Type B pancreatic cell (in vitro differentiated cells): ENCODE data around the gene TRIM67. TPM values are rescaled to one million over a fixed set of nuclear protein-coding genes. Genes with fewer than 3 reads are reported as not detected.

ENCODE experiments used
- DNase-seq: peaks from one replicate; pipeline ENCODE4 v3.0.0; 2021; ENCODE audit warnings: mixed read lengths; ENCODE audit not compliant: unreplicated experiment; ENCODE audit errors: extremely low spot score
- H3K27ac Mint-ChIP-seq: 2 replicates; pipeline ENCODE4 v1.8.0; 2021; ENCODE audit warnings: mild to moderate bottlenecking, mixed read lengths
- H3K27me3 Mint-ChIP-seq: 2 replicates; pipeline ENCODE4 v1.8.0; 2021; ENCODE audit warnings: mixed read lengths
- H3K36me3 Mint-ChIP-seq: 2 replicates; pipeline ENCODE4 v1.8.0; 2021; ENCODE audit warnings: mixed read lengths
- H3K4me1 Mint-ChIP-seq: one replicate; pipeline ENCODE4 v1.8.0; 2021; ENCODE audit warnings: mixed read lengths; ENCODE audit not compliant: unreplicated experiment
- H3K4me3 Mint-ChIP-seq: 2 replicates; pipeline ENCODE4 v1.8.0; 2021; ENCODE audit warnings: mild to moderate bottlenecking, mixed read lengths
- H3K9me3 Mint-ChIP-seq: 2 replicates; pipeline ENCODE4 v1.8.0; 2021; ENCODE audit warnings: mixed read lengths
- CTCF ChIP-seq: fragments of 200-600 bp; sonication (generic); conservative IDR thresholded peaks from 2 replicates; pipeline ENCODE4 v1.5.0; 2021; ENCODE audit warnings: antibody characterized with exemption, mild to moderate bottlenecking
- total RNA-seq: library from RNA; stranded (reverse); gene quantifications from 2 replicates; pipeline ENCODE4 v1.2.1, GENCODE V29; 2021; ENCODE audit warnings: low replicate concordance

The TRIM67 gene
- total RNA-seq, 1 donor from 2014 or later = 0.65 TPM

GRCh38 chr1:231240883-231241735, 79.3 kb downstream of the TRIM67 start, which contains the start of gene GNPAT:
Gene GNPAT, plus strand, starts transcription at chr1:231241212. Its CDS starts 167 bp downstream, at chr1:231241379.
- peak; percentile 93 for DNase-seq
- TF ChIP-seq CTCF = no peak
- Mint-ChIP-seq H3K36me3 (peaks cover 16% of the 10 kb centered on the region), H3K4me3 (peak within 1 kb of the TSS; percentile 95), H3K9me3 (no peaks in the 10 kb centered on the region), H3K4me1 (peaks cover 46% of the 10 kb centered on the region), H3K27ac (peak within 1 kb of the TSS; percentile 90), H3K27me3 (no peaks in the 10 kb centered on the region)

DNA sequence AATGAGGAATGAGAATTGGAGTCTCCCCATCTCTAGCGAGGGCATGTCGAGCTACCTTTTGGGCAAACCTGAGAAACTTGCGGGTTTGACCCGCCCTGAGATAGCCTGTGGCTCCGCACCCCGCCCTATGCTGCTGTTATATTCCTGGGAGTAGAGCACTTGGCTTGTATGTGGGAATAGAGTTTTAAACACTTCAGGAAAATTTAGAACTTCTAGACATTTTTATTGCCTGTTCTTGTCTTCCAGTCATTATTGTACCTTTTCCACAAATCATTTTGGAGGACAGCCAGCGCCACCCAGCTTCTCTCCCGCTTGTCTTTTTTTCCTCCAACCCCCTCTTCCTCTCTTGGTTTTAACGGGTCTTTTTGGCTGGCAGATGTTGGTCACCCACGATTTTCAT, 79.9 kb downstream of the TRIM67 start:
- peaks cover 42% of the 10 kb centered on the region for H3K4me1 Mint-ChIP-seq
- H3K27me3 Mint-ChIP-seq = no peaks in the 10 kb centered on the region
- H3K9me3 Mint-ChIP-seq = no peaks in the 10 kb centered on the region
- H3K27ac Mint-ChIP-seq = peak overlapping the region; percentile 90
- H3K4me3 Mint-ChIP-seq = peak overlapping the region; percentile 95
- no peak for TF ChIP-seq CTCF
- DNase-seq = no peak
- H3K36me3 Mint-ChIP-seq = peaks cover 16% of the 10 kb centered on the region

DNA sequence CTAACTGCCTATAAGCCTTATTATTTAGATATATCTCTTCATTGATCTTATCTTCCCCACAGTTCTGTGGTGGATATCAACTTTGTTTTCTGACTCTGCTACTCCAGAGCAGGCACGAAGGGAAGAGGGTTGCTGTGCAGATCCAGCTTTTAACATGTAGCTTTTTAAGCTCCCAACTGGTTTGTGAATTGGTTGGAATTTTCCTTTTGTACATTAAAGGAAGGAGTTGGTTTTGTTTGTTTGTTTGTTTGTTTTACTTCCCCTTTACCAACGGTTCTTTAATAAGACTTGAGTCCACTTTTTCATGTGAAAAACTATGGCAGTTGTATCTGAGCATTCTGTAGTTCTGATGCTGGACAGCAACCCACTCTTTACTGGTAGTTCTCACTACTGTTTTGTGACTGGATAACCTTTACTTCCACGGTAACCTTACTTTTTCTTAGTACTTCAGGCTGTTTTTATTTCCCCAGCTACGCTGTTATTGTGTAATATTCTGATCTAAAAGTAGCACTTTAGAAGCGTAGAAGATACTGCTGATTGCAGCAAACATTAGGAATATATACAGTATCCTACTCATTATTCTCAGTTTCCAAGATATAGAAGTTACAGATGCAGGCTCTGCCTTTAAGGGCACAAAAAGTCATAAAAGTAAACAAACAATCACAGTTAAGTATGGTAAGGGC, 80.8 kb downstream of the TRIM67 start:
- Mint-ChIP-seq H3K9me3 (no peaks in the 10 kb centered on the region), H3K27me3 (no peaks in the 10 kb centered on the region), H3K4me1 (peaks cover 34% of the 10 kb centered on the region), H3K36me3 (peaks cover 14% of the 10 kb centered on the region), H3K4me3 (peak overlapping the region; percentile 95), H3K27ac (peak overlapping the region; percentile 90)
- no peak for TF ChIP-seq CTCF
- no peak for DNase-seq

- TF ChIP-seq CTCF = no peak
- Mint-ChIP-seq H3K27me3 (no peaks in the 10 kb centered on the region), H3K4me1 (no peaks in the 10 kb centered on the region), H3K36me3 (peaks cover 31% of the 10 kb centered on the region), H3K4me3 (no peak overlapping the region), H3K27ac (no peak overlapping the region), H3K9me3 (no peaks in the 10 kb centered on the region)
- no peak for DNase-seq
These were observed 86.9 kb downstream of the TRIM67 start for GRCh38 chr1:231248778-231249177.

DNA sequence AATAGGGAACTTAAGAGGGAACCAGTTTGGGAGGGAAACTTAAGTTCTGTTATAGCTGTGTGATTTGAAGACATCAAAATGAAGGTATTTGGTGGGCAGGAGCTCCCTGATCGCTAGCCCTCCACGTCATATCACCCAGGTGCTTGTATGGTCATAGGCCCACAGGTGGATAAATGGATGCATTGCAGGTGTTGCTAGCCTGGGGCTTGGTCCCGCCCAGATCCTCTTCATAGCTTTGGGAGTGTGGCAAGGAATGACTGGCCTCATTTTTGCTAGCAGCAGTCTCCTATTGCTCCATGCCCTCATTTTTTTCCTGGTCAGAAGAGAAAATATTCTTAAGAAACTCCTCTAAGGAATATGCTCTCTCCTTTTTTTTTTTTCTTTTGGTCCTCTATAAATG, 90.5 kb downstream of the TRIM67 start:
- Mint-ChIP-seq H3K27ac (peak overlapping the region; percentile 41), H3K4me3 (no peak overlapping the region), H3K27me3 (no peaks in the 10 kb centered on the region), H3K4me1 (no peaks in the 10 kb centered on the region), H3K36me3 (peaks cover 52% of the 10 kb centered on the region), H3K9me3 (no peaks in the 10 kb centered on the region)
- TF ChIP-seq CTCF = no peak
- no peak for DNase-seq
